ENCODE results near the gene MIA.

MIA gene

DNA sequence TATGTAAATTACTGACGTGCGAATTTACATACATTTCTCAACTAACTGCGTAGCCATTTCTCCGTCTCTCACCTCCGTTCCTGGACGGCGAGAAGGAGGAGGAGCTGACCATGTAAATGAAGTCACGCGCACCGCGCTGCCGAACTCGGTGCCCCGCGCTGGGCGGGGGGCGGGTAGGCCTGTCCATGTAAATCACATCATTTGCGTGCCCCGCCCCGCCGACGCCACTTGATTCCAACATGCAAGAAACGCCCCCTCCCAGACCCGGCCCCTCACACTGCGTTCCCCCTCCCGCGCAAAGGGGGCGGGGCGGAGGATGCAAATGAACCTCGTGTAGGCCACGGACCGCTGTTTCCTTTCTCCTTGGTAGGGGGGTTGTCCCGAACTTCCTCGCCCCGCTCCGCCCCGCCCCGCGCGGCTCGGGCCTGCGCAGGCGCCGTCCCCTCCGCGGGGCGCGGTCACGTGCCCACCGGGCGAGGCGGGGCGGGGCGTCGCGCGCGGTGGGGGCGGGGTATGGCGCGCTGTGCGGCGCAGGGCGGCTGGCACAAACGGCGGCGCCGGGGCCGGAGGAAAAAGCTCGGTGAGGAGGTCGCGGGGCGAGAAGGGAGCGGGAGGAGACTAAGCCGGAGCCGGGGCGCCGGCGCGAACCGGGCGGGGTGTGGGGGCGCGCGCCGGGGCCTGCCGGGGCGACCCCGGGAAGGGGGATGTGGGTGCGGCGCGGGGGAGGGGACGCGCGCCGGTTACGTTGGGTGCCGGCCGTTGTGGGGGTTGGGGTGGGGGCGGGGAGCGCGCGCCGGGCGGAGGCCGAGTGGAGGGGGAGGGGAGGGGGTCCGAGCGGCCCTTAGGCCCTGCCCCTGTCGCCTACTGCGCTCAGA, 23.6 kb downstream of the MIA start, which contains the start of gene EGLN2:
EGLN2 (plus strand) TSS at position 509 of the 875 bp plus-strand sequence. CDS start 1,382 bp downstream, outside the sequence.
- Mint-ChIP-seq H3K9me3 (no peaks in the 10 kb centered on the region), H3K4me3 (peak within 1 kb of the TSS; percentile 92)

DNA sequence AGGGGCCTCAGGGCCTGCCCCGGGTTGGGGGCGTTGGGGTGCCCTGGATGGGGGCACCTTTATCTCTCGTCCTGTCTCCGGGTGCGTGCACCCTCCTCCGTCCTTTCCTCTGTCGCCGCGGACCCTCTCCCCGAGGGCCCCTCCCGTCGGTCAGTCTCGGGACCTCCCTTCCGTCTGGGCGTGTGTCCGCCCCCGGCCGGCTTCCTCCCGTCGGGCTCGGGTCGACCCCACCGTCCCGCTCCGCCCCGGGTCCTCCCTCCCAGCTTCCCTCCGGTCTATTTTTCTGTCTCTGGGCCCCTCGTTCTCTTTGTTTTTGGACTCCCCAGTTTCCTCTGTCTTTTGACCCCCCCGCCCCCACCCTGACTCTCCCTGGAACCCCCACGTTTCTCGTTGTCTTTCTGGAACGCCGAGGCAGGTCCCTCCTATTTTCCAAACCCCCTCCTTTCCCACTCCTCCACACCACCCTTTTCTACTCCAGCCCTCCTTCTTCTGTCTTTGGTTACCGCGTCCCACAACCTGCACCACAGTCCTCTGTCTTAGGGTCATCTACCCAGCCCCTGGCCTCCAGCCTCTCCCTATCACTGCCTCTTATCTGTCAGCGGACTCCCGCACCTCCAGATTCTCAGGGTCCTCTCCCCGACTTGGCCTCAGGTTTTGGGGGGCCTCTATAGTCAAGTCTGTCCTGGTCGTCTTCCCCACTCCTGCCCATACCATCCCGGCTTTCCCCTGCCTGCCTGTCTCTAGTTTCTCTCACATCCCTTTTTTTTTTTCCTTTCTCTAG, 24.4 kb downstream of the MIA start:
- Mint-ChIP-seq H3K27me3 (no peaks in the 10 kb centered on the region), H3K36me3 (peaks cover 49% of the 10 kb centered on the region), H3K27ac (peak overlapping the region; percentile 91), H3K4me3 (peak overlapping the region; percentile 92), H3K4me1 (peaks cover 60% of the 10 kb centered on the region), H3K9me3 (no peaks in the 10 kb centered on the region)
- DNase-seq = peak; percentile 58
- CTCF ChIA-PET = interaction anchor here (1.0 to 1.5 kb wide), 2 partner anchors 13 to 45 kb away, joined by 4 read pairs; no protein-coding TSS in a partner anchor

More for the DNA sequence above, 23.6 kb downstream of the MIA start, which contains the start of gene EGLN2:
- H3K36me3 Mint-ChIP-seq = peaks cover 43% of the 10 kb centered on the region
- peaks cover 52% of the 10 kb centered on the region for H3K4me1 Mint-ChIP-seq
- DNase-seq = peak; percentile 100
- no peaks in the 10 kb centered on the region for H3K27me3 Mint-ChIP-seq
- CTCF ChIA-PET = interaction anchor here (0.8 to 3.9 kb wide), 8 partner anchors 8 to 195 kb away, joined by 3 to 24 read pairs (median 4); partner anchors contain the start of gene RAB4B
- peak within 1 kb of the TSS; percentile 98 for H3K27ac Mint-ChIP-seq

DNA sequence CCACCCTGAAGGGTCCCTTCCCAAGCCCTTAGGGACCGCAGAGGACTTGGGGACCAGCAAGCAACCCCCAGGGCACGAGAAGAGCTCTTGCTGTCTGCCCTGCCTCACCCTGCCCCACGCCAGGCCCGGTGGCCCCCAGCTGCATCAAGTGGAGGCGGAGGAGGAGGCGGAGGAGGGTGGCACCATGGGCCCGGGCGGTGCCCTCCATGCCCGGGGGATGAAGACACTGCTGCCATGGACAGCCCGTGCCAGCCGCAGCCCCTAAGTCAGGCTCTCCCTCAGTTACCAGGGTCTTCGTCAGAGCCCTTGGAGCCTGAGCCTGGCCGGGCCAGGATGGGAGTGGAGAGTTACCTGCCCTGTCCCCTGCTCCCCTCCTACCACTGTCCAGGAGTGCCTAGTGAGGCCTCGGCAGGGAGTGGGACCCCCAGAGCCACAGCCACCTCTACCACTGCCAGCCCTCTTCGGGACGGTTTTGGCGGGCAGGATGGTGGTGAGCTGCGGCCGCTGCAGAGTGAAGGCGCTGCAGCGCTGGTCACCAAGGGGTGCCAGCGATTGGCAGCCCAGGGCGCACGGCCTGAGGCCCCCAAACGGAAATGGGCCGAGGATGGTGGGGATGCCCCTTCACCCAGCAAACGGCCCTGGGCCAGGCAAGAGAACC, 25.1 kb downstream of the MIA start:
- Mint-ChIP-seq H3K9me3 (no peaks in the 10 kb centered on the region), H3K27ac (peak overlapping the region; percentile 91), H3K36me3 (peaks cover 55% of the 10 kb centered on the region), H3K4me3 (peak overlapping the region; percentile 92), H3K27me3 (no peaks in the 10 kb centered on the region), H3K4me1 (peaks cover 68% of the 10 kb centered on the region)
- DNase-seq = no peak
- CTCF ChIA-PET = no interaction called here

DNA sequence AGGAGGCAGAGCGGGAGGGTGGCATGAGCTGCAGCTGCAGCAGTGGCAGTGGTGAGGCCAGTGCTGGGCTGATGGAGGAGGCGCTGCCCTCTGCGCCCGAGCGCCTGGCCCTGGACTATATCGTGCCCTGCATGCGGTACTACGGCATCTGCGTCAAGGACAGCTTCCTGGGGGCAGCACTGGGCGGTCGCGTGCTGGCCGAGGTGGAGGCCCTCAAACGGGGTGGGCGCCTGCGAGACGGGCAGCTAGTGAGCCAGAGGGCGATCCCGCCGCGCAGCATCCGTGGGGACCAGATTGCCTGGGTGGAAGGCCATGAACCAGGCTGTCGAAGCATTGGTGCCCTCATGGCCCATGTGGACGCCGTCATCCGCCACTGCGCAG, 25.7 kb downstream of the MIA start:
- H3K9me3 Mint-ChIP-seq = no peaks in the 10 kb centered on the region
- CTCF ChIA-PET = no interaction called here
- H3K36me3 Mint-ChIP-seq = peaks cover 58% of the 10 kb centered on the region
- H3K27ac Mint-ChIP-seq = peak overlapping the region; percentile 64
- no peaks in the 10 kb centered on the region for H3K27me3 Mint-ChIP-seq
- H3K4me1 Mint-ChIP-seq = peaks cover 73% of the 10 kb centered on the region
- H3K4me3 Mint-ChIP-seq = peak overlapping the region; percentile 92
- DNase-seq = no peak

DNA sequence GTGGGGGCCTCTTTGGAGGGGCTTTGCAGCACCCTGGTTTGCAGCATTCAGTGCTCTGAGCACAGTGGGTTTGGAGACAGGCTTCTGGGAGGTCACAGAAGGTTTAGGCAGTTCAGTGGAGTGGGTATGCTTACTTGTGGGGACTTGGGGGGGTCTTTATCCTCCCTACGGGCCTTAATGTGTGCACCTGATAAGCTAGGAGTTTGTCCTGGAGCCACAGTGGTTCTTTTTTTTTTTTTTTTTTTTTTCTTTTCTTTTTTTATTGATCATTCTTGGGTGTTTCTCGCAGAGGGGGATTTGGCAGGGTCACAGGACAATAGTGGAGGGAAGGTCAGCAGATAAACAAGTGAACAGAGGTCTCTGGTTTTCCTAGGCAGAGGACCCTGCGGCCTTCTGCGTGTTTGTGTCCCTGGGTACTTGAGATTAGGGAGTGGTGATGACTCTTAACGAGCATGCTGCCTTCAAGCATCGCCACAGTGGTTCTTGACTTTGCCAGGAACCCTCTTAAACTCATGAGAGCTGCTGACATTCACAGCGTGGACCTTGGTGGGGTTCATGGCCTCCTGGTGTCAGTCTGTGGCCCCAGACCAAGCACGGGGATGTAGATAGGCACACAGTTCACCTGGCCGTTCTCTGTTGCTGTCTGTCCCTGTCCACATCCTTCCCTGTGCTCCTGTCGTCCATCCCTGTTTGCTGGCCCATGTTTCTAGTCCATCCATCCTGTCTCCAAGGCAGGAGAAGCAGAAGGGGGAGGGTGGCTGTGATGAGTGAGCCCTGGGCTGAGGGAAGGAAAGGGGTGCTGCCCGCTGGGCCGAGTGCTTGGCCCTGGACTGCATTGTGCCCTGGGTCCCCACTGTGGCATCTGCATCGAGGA, 26.3 kb downstream of the MIA start:
- H3K4me3 Mint-ChIP-seq = peak overlapping the region; percentile 92
- no peak for DNase-seq
- peaks cover 57% of the 10 kb centered on the region for H3K36me3 Mint-ChIP-seq
- peaks cover 80% of the 10 kb centered on the region for H3K4me1 Mint-ChIP-seq
- no peaks in the 10 kb centered on the region for H3K9me3 Mint-ChIP-seq
- CTCF ChIA-PET = no interaction called here
- peak overlapping the region; percentile 96 for H3K27ac Mint-ChIP-seq
- H3K27me3 Mint-ChIP-seq = no peaks in the 10 kb centered on the region

DNA sequence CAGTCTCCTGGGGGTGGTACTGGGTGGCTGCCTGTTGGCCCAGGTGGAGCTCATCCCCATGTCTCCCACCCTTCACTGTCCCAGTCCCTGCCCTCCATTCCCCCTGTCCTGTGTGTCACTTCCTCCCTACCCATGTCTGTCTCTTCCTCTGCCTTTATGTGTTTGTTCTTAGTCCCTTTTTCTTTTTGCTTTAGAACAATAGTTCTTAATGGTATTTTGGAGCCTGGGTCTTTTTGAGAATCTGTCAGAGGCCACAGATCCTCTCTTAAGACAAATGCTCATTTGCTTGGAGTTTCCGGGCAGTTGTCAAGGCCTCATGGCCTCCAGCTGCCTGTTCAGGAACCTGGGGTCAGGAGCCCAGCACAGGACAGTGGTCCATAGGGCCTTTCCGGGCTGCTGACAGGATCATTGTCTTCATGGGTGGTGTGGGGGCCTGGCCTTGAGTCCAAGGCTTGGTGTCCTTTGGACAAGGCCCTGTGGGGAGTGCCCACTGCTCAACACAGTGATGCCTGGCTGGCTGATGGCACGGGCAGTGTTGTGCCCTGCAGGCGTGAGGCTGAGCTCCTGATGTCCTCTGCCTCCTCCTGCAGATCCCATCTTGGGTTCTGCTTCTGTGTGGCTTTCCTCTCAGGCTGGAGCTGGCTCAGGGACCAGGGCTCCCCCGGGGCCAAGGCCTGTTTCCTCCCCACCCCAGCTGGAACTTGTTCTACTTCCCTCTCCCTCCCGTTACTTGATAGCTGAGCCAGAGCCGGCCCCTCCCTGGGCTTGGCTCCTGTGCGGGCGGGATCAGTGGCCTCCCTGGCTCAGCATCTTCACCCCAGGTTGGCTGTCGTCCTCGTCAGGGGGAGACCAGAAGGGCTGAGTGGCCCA, 27.2 kb downstream of the MIA start:
- no peaks in the 10 kb centered on the region for H3K27me3 Mint-ChIP-seq
- CTCF ChIA-PET = interaction anchor here (1.1 to 1.5 kb wide), 2 partner anchors 16 to 48 kb away, joined by 3 to 4 read pairs; no protein-coding TSS in a partner anchor
- peaks cover 84% of the 10 kb centered on the region for H3K4me1 Mint-ChIP-seq
- H3K4me3 Mint-ChIP-seq = peak overlapping the region; percentile 92
- H3K27ac Mint-ChIP-seq = peak overlapping the region; percentile 96
- no peaks in the 10 kb centered on the region for H3K9me3 Mint-ChIP-seq
- no peak for DNase-seq
- peaks cover 60% of the 10 kb centered on the region for H3K36me3 Mint-ChIP-seq

DNA sequence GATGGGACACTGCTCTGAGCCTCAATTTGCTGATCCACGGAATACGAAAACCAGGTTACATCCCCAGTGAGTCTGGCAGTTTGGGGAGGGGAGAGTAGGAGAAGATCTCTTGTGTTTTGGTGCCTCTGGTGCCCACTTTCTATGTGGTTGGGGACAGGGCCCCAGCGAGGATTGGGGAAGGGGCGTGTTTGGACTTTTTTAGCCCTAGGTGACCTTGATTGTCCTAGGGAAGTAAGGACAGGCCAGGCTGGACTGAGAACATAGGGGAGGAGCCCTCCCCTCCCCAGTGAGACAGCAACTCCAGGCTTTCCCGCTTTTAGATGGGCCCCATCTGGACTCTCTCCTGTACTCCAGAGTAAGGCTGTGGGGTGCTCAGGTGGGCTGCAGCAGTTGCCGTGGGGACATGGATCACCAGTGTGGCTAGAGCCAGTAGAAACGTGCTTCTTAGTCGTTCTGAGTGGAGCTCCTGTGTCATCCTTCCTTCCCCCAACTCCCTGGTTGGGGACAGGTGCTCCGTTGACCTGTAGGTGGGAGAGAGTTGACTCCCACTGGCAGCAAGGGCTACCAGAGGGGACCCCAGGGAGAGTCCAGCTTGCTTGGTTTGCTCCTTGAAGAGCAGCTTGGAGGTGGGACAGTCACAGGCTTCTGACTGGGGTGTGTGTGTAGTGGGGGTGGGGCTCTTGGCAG, 28.0 kb downstream of the MIA start:
- H3K4me3 Mint-ChIP-seq = peak overlapping the region; percentile 92
- peak overlapping the region; percentile 96 for H3K27ac Mint-ChIP-seq
- no peak for DNase-seq
- peaks cover 83% of the 10 kb centered on the region for H3K4me1 Mint-ChIP-seq
- no peaks in the 10 kb centered on the region for H3K9me3 Mint-ChIP-seq
- H3K27me3 Mint-ChIP-seq = no peaks in the 10 kb centered on the region
- peaks cover 65% of the 10 kb centered on the region for H3K36me3 Mint-ChIP-seq
- CTCF ChIA-PET = interaction anchor here (1.1 to 1.5 kb wide), 2 partner anchors 15 to 49 kb away, joined by 3 to 4 read pairs; no protein-coding TSS in a partner anchor

DNA sequence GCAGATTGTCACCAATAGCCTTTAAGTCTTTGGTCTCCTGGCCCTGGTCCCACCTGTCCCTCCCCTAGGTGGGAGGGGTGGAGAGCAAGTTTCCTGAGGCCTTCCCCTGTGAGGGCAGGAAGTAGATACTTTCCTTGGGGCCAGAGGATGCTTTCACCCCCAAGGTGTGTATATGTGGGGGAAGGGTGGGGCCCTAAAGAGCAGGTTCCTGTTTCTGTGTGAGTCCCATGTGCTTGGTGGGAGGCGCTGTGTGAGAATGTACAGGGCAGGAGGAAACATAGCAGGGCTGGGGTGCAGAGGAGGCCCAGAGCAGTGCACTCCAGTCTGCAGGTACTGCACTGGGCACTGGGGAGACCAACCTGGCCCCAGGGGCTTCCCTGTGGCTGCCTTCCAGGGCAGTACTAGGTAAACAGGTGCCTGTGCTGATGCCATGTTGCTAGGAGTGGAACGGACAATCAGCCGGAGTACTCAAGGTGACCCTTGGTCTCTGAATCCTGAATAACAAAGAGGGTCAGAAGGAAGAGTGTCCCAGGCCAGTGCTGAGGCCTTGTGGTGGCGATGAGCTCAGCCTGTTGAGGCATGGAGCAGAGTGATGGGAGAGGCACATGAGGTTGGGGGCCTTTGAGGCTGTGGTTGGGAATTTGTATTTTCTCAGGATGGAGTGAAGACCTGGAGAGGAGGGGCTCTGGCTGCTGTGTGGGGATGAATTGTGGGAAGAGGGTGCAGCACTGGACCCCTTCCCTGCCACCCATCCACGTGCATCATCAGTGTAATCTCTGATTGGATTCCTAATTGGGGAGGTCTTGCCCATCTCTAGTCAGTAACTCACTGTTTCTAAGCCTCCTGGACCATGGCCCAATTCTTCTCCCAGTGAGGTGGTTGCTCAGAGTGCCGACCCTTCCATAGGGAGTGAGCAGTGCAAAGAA, 28.8 kb downstream of the MIA start:
- H3K27ac Mint-ChIP-seq = peak overlapping the region; percentile 96

DNA sequence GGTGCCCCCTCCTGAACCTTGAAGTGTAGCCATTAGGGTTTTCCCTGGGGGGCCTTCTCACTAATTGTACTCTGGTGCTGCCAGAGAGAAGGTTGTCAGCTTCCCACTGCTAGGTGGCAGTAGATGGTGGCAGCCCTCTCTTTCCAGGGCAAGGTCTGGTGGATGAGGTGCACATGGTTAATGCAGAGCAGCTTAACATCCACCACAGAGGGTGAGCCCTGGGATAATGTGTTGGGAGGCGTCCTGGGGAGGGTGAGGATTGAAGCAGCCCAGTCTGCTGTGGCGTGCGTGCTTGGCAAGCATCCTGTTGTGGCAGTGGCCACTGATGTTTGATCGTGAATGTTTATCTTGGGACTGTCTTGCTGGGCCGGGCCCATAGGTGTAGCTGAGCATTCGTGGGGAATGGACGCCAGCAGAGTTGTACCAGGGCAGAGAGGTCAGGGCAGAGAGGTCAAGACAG, 29.5 kb downstream of the MIA start:
- Mint-ChIP-seq H3K9me3 (no peaks in the 10 kb centered on the region), H3K4me3 (peak overlapping the region; percentile 92), H3K36me3 (peaks cover 69% of the 10 kb centered on the region), H3K4me1 (peaks cover 91% of the 10 kb centered on the region), H3K27ac (peak overlapping the region; percentile 96), H3K27me3 (no peaks in the 10 kb centered on the region)
- CTCF ChIA-PET = interaction anchor here (0.8 to 5.0 kb wide), 6 partner anchors 14 to 340 kb away, joined by 3 to 24 read pairs (median 17); partner anchors contain the start of genes ACTMAP and SNRPA
- DNase-seq = no peak

More for the DNA sequence above, 28.8 kb downstream of the MIA start:
- Mint-ChIP-seq H3K36me3 (peaks cover 66% of the 10 kb centered on the region), H3K27me3 (no peaks in the 10 kb centered on the region), H3K4me3 (peak overlapping the region; percentile 92), H3K4me1 (peaks cover 87% of the 10 kb centered on the region), H3K9me3 (no peaks in the 10 kb centered on the region)
- DNase-seq = peak; percentile 88
- CTCF ChIA-PET = interaction anchor here (1.1 to 5.0 kb wide), 5 partner anchors 15 to 142 kb away, joined by 3 to 24 read pairs (median 23); partner anchors contain the start of genes ACTMAP and SNRPA

DNA sequence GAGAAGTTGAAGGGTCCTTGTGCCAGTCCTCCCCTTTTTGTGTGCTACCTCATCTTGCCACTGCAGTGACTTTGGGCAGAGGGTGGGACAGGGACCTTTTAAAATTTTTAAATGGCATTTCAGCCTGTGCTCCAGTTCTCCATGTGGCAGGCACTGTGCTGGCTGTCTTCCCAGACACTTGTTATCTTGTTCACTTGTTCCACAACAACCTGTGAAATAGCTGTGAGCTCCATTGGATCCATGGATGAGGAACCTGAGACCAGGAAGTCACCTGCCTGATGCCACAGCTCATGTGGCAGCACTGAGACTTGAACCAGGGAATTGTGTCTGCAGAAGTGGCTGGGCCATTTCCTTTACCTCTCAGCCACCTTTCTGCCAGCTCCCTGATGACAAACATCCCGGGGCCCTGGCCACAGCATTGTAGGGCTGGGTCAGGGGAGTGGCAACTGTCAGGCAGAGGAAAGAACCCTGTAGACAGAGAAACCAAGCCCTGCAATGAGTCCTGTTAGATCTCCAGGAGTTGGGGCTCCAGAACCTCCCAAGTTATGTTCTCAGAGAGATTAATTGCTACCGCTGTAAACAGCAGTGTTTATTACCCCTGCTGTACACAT, 30.0 kb downstream of the MIA start:
- peaks cover 93% of the 10 kb centered on the region for H3K4me1 Mint-ChIP-seq
- DNase-seq = peak; percentile 70
- H3K27me3 Mint-ChIP-seq = no peaks in the 10 kb centered on the region
- peaks cover 68% of the 10 kb centered on the region for H3K36me3 Mint-ChIP-seq
- H3K27ac Mint-ChIP-seq = peak overlapping the region; percentile 96
- H3K4me3 Mint-ChIP-seq = peak overlapping the region; percentile 92
- CTCF ChIA-PET = interaction anchor here (0.6 to 5.0 kb wide), 8 partner anchors 14 to 339 kb away, joined by 3 to 24 read pairs (median 10); partner anchors contain the start of genes ACTMAP and SNRPA
- H3K9me3 Mint-ChIP-seq = no peaks in the 10 kb centered on the region
